HG02981 (cell line): ENCODE measurements around the gene TREML1.
A peak's percentile ranks its signal among the peaks of the same experiment; 100 is the strongest.
"Not testable (repeated sequence)": the region's sequence is repeated elsewhere in the genome, so short reads cannot be mapped to it uniquely, and the experiment has no call there.

Source experiments
- ATAC-seq: cut with Tn5 transposase; IDR thresholded peaks from one replicate; pipeline ENCODE4 v1.9.1; 2021; ENCODE audit warnings: mild to moderate bottlenecking, moderate library complexity; ENCODE audit not compliant: unreplicated experiment

The TREML1 gene, protein sequence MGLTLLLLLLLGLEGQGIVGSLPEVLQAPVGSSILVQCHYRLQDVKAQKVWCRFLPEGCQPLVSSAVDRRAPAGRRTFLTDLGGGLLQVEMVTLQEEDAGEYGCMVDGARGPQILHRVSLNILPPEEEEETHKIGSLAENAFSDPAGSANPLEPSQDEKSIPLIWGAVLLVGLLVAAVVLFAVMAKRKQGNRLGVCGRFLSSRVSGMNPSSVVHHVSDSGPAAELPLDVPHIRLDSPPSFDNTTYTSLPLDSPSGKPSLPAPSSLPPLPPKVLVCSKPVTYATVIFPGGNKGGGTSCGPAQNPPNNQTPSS

DNA sequence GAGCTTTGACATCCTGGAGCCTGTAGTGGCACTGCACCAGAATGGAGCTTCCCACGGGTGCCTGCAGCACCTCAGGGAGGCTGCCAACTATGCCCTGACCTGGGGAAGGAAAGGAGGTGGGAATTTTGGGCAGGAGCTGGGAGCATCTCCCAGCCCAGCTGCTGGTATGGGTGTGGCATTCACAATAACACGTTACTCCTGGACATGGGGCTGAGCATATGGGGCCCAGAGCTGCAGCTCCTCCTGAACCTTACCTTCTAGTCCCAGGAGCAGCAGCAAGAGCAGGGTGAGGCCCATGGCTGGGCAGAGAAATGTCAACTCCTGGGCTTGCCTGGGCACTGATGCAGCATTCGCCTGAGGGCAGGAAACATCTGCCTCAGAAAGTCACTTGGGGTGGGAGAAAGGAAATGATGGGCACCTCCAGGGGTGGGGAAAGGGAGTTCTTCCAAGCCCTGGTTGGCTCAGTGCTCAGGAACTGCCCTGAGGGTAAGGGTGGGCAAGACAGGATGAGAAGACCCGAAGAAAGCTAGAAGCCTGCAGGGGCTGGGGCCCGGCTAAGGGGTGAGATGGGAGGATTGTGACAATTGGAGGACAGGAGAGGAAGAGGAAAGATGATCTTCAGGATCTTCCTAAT is at the start of gene TREML1:
Gene TREML1, minus strand, starts transcription at position 356 of the 634 bp plus-strand sequence. Its CDS starts 59 bp downstream, at position 297.
- ATAC-seq, result no peak

DNA sequence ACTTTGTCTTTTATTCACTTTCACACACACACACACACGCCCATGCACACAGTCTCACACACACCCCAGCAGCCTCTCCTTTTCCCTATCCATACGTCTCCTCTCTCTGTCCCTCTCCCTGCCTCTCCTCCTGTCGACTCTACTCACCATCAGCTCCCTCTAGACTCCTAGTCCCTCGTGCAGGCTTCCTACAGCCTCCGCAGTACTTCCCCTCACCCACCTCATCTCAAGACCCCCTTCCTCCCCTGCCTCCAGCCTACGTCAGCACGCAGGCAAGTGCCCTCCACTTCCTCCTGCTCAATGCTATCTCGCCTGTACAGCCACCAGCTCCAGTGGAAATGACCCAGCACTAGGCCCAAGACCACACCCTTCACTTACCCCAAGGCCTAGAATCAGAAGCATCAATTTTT is 47.6 kb upstream of the TREML1 start:
- no peak for ATAC-seq

GRCh38 chr6:41200901-41201763 is 47.0 kb upstream of the TREML1 start, which contains the start of gene TREML2:
TSS of gene TREML2 (minus strand) at chr6:41201149. CDS start at chr6:41201008, 141 bp downstream.
- ATAC-seq, result peak; percentile 32

DNA sequence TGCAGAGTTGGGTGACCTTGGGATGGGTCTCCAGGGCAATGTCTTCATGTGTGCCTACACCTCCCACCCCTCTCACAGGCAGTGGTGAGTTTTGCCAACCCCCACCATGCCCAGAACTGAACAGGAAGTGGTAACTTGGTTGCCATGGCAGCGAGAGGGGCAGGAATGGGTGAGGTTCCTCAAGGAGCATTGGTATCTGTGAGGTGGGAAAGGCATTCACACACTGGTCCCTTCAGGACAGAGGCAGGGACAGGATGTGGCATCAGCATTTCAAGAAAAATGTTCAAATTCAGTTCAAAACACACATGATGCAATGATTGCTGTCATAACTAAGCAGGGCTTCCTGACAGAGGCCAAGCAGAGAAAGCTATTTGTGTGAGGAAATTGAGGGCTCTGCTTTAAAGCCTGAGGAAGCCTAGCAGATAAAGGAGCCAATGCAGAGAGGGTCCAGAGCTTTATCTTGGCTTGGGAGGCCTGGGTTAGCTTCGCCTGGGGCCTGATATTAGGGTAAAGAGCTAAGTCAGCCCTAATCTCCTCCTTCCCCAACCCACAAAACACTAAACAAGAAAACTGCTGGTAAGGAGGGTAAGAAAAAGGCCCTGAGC is 46.3 kb upstream of the TREML1 start:
- peak; percentile 34 for ATAC-seq

DNA sequence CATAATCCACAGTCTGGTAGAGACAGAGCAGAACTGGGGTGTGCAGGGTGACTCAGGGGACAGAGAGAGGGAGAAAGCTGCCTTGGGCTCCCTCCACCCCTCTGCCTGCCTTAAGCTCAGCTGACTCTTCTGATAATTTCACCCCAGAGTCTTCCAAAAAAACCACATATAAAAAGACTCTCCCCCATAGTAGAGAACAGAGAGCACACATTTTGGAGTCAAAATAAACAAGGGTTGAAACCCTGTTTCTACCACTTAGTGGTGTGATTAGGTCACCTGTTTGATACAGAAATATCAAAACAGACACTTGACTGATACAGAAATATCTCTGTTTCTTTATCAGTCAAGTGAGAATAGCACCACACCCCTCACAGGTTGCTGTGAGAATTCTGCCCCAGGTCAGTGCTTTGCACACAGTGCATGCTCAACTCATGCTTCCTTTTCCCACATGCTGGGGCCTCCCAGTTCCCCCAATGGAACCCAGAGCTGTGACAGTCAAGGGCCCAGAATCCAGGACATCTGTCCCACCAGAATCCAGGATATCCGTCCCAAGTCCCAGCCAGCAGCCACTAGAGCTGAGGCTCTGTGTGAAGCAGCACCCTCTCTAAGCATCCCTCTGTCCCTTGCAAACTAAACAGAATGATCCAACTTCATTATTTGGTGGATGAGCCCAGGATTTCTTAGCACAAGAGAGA is 45.6 kb upstream of the TREML1 start:
- ATAC-seq, result peak; percentile 35

- no peak for ATAC-seq
These were observed 43.1 kb upstream of the TREML1 start for GRCh38 chr6:41197234-41197633.

DNA sequence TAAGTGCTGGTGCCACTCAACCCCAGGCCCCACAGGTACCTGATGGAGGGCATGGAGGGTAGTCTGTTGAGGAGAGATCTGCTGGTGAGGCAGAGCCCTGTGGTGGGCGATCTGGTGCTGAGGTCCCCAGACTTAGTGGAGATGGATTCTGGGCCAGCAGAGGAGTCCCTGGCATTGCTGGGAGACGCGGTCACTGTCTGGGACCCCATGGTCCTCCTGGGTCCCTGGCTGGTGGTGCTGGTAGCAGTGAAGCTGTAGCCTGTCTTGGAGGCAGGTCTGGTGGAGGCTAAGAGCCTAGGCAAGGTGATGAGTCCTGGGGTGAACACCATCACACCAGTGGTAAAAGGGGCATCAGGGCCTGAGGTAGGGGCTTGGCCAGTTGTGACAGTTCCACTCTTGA is 40.2 kb upstream of the TREML1 start:
- ATAC-seq, result no peak

- ATAC-seq, result no peak
These were observed 39.7 kb upstream of the TREML1 start for GRCh38 chr6:41193884-41194283.

GRCh38 chr6:41193171-41193734 is 39.1 kb upstream of the TREML1 start:
- ATAC-seq, result no peak

GRCh38 chr6:41191569-41191968 is 37.4 kb upstream of the TREML1 start:
- no peak for ATAC-seq

- ATAC-seq, result no peak
These were observed 36.6 kb upstream of the TREML1 start for GRCh38 chr6:41190791-41191190.

- ATAC-seq, result no peak
These were observed 35.8 kb upstream of the TREML1 start for GRCh38 chr6:41189967-41190366.

- ATAC-seq, result not testable (repeated sequence)
These were observed 34.9 kb upstream of the TREML1 start for GRCh38 chr6:41189046-41189445.

- no peak for ATAC-seq
These were observed 34.1 kb upstream of the TREML1 start for GRCh38 chr6:41187924-41188886.

DNA sequence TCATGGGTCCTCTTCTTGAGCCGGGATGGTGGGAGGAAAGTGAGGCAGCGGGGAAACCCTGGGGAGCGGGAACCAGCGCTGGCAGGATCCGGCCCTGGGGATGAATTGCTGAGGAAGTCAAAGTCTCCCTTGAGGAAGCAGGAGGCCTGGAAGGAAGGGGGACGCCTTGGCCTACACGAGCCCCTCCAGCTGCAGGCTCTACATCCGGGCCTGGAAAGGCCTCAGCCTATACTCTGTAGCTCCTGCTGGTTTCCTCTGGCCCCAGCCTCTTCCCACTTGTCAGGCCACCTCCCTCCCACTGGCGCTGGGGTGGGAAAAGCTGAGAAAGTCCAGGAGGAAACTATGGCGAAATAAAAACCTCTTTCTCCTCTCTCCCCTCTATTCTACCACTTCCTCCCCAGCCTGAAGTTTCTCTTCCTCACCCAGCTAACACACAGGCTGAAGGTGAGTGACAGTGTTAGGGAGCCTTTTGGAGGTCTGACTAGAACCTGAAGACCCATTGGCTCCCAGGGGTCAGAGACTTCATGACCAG is 31.9 kb upstream of the TREML1 start:
- ATAC-seq, result no peak

DNA sequence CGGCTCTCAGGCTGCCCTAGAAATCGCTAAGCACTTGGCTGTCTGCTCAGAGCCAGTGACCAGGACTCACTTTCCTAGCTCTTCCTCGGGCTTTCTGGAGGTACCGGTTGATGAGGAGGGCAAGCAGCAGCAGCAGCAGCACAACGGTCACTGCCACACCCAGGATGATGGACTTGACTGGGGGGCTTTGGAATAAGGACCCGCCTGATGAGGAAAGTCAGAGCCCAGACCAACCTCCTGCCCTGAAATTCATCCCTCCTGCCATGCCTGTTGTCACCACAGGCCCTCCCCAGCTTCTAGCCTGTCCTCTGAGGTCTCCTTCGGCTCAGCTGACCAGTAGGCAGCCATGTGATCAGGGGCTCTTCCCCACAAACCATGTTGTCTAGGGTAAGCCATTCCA is 30.6 kb upstream of the TREML1 start:
- no peak for ATAC-seq

- no peak for ATAC-seq
These were observed 28.2 kb upstream of the TREML1 start for GRCh38 chr6:41182069-41183034.

DNA sequence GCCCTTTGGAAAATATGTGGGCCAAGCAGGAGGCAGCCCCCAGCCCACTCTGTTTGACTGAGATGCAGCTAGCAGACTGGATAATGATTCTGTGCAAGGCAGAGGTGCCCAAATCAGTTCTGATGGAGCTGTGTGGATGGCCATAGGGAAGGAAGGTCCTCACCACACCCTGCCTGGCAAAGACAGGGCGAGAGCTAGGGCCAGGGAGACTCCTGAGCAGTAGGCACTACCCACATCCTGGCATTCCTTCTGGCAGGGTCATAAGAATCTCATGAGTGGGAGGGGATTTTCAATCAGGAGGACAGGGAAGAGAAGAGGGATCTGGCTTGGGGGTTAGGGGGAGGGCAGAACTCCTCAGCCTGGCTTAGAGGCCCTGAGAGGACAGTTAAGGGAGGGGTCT is 27.4 kb upstream of the TREML1 start:
- ATAC-seq, result no peak
